Adipocyte (in vitro differentiated cells): Measurements from ENCODE around the gene PLCXD3.
"Not testable (repeated sequence)": the region's sequence is repeated elsewhere in the genome, so short reads cannot be mapped to it uniquely, and the experiment has no call there.

Source experiments
- DNase-seq: peaks from one replicate; pipeline ENCODE4 v3.0.0-alpha.2; 2015; ENCODE audit warnings: low read depth
- H3K27me3 ChIP-seq: replicated peaks from 2 replicates; pipeline ENCODE4 v1.7.0; 2013; ENCODE audit warnings: mild to moderate bottlenecking, low read length, moderate library complexity; ENCODE audit not compliant: control insufficient read depth, insufficient read depth
- H3K36me3 ChIP-seq: 2 replicates; pipeline ENCODE4 v1.7.0; 2013; ENCODE audit warnings: low read length, mild to moderate bottlenecking, moderate library complexity; ENCODE audit not compliant: control insufficient read depth, insufficient read depth, severe bottlenecking
- H3K4me1 ChIP-seq: 2 replicates; pipeline ENCODE4 v1.7.0; 2013; ENCODE audit warnings: mild to moderate bottlenecking, low read length, moderate library complexity; ENCODE audit not compliant: control insufficient read depth, insufficient read depth
- H3K4me3 ChIP-seq: 2 replicates; pipeline ENCODE4 v1.7.0; 2013; ENCODE audit warnings: mild to moderate bottlenecking, low read length, moderate library complexity
- H3K9ac ChIP-seq: 2 replicates; pipeline ENCODE4 v1.7.0; 2013; ENCODE audit warnings: mild to moderate bottlenecking, low read length, moderate library complexity
- H3K9me3 ChIP-seq: 2 replicates; pipeline ENCODE4 v1.7.0; 2013; ENCODE audit warnings: mild to moderate bottlenecking, low read length, moderate library complexity; ENCODE audit not compliant: control insufficient read depth

PLCXD3 gene

DNA sequence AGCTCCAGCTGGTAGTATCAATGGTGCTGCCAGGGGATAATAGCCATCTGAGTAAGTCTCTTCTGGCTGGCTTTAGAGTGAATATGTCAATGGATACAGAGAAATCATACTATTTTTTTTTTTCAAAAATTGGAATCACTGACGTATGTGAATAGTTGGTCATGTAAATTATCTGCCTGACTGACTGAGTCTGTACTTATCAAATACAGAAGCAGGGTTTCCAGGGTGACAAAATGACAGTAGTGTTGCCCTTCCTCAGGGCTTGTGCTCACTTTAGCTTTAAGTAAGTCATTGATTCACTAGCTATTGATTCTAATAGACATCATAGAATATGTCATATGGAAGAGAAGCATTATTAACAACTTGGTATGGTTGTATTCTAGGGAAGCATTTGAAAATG lies 171.1 kb downstream of the PLCXD3 start:
- no peak for DNase-seq
- Histone ChIP-seq H3K9me3 (no peaks in the 10 kb centered on the region), H3K4me3 (no peak overlapping the region)

DNA sequence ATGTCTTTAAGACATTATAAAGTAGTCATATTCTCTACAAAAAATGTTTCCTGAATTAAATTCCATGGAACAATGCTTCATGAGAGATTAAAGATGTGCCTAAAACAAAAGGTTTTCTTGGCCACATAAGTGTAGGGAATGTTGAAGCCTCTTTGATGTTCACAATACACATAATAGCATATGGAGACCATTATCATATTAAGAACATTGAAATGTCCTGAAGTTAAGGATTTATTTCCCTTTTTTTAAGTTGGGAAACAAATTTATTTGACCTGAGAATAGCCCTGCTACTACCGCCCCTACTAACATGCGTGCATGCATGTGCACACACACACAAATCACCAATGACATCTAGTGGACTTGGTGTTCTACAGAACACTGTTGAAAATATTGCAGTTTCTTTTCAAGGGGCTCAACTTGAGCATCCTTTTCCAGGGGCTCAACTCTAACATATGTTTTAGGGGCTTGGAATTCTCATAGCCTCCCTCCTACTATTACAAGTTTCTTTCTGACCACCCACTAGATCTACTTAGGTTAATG lies 172.2 kb downstream of the PLCXD3 start:
- Histone ChIP-seq H3K9ac (no peak overlapping the region), H3K36me3 (no peaks in the 10 kb centered on the region)

More for the DNA sequence above, 171.1 kb downstream of the PLCXD3 start:
- Histone ChIP-seq H3K4me1 (peaks cover 31% of the 10 kb centered on the region), H3K36me3 (no peaks in the 10 kb centered on the region), H3K27me3 (no peaks in the 10 kb centered on the region), H3K9ac (no peak overlapping the region)

DNA sequence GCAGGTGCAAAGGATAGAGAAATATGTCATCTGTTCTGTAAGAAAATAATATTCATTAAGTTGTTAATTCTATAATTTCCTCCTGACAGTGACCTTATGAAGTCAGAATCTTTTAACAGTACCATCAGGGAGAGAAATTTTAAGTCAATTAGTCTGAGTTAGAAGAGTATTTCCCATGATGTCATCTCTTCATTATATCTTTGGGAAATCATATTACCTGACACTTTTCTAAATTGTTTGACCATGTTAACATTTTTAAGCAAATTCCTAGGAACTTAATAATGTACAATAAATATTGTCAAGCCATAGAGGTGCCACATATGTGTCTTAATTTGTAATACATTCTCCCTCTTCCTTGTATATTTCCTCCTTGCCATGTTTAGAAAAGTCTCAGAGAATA lies 172.7 kb downstream of the PLCXD3 start:
- Histone ChIP-seq H3K27me3 (no peaks in the 10 kb centered on the region), H3K4me1 (peaks cover 40% of the 10 kb centered on the region), H3K9ac (no peak overlapping the region), H3K9me3 (no peaks in the 10 kb centered on the region), H3K4me3 (no peak overlapping the region), H3K36me3 (no peaks in the 10 kb centered on the region)
- no peak for DNase-seq

More for the DNA sequence above, 172.2 kb downstream of the PLCXD3 start:
- Histone ChIP-seq H3K27me3 (no peaks in the 10 kb centered on the region), H3K4me1 (peaks cover 40% of the 10 kb centered on the region), H3K4me3 (no peak overlapping the region), H3K9me3 (no peaks in the 10 kb centered on the region)
- no peak for DNase-seq

DNA sequence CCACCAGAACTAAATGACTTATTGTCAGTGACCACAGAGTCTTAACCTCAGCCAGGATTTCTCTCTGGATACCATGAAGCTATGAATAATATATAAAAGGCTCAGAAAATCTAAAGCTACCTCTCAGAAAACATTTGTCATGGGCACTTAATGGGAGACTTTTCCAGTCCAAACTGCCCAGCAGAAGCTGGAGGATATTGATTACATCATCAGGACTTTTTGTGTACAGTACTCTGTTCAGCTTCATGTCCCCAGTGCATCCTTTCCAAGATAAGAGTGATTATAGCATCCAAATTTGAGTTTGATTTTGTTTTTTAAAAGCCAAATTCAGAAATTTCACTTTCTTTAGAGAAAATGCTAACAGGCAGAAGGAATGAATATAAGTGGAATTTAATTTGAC lies 173.2 kb downstream of the PLCXD3 start:
- H3K9ac ChIP-seq: no peak overlapping the region
- no peaks in the 10 kb centered on the region for H3K27me3 ChIP-seq
- H3K4me1 ChIP-seq: peaks cover 40% of the 10 kb centered on the region

DNA sequence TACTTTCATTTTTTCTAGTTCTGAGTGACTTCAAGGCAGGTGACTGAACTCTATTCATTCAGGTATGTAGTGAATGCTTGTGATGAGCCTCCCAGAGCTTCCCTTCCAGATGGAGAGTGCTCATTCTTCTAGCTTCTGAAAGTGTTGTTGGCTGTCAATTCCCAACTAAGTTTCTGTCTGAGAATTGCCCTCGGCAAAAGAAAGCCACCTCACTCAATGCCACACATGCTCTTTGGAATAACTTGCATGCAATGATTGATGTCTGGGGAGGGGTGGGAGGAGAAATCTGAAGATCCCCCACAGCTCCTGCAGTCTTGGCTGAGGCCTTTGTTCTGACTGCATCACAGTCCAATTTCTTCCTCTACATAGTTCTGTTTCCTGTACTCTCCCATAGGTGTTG lies 173.9 kb downstream of the PLCXD3 start:
- H3K4me3 ChIP-seq: no peak overlapping the region
- H3K9ac ChIP-seq: no peak overlapping the region
- no peaks in the 10 kb centered on the region for H3K36me3 ChIP-seq
- peaks cover 40% of the 10 kb centered on the region for H3K4me1 ChIP-seq
- H3K27me3 ChIP-seq: no peaks in the 10 kb centered on the region
- DNase-seq: no peak
- no peaks in the 10 kb centered on the region for H3K9me3 ChIP-seq

More for the DNA sequence above, 173.2 kb downstream of the PLCXD3 start:
- Histone ChIP-seq H3K36me3 (no peaks in the 10 kb centered on the region), H3K9me3 (no peaks in the 10 kb centered on the region), H3K4me3 (no peak overlapping the region)
- DNase-seq: no peak

DNA sequence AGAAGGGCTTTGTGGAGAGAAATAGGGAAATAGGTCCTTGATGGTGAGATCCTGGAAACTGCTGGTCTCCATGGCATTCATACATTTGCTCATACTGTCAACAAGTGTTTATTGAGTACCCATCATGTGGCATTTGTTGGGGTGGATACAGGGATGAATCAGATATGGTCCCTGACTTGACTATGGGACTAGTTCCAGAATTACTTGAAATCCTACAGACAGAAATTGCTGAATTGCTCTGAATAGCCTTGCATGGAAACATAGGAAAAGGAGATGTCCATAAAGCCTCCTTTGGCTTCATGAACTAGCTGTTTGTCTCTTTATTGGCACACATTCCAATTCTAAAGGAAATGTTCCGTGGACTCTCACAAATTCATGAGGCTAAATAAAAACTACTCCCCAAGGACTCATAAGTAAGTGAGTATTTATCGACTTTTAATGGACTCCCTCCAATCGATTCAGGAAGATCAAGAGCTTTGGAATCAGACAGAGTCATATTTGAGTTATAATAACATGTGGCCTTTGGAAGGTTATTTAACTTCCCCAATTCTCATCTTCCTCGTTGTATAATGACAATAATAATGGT lies 174.7 kb downstream of the PLCXD3 start:
- Histone ChIP-seq H3K36me3 (no peaks in the 10 kb centered on the region), H3K4me3 (peak overlapping the region; percentile 40), H3K27me3 (no peaks in the 10 kb centered on the region), H3K9me3 (no peaks in the 10 kb centered on the region), H3K4me1 (peaks cover 40% of the 10 kb centered on the region), H3K9ac (peak overlapping the region; percentile 17)
- DNase-seq: no peak

DNA sequence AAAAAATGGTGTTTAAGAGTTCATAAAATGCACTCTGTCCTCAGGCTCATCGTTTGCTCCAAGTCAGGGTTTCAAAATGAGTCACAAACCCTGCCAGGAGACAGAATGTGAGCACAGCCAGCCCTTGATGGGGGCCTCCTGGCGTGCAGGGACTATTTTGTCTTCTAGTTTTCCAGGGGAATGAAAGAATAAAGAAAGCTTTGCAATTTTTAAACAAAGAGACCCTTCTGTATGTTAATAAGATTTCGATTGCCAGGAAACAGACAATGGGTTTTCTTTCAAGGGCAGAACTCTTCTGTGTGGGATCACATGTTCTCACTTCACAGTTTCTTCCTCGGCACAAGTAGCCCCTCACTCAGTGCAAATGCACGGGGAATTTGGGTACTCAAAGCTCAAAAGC lies 175.6 kb downstream of the PLCXD3 start:
- peak; percentile 53 for DNase-seq
- no peaks in the 10 kb centered on the region for H3K27me3 ChIP-seq
- peaks cover 40% of the 10 kb centered on the region for H3K4me1 ChIP-seq
- H3K9ac ChIP-seq: peak overlapping the region; percentile 72
- no peaks in the 10 kb centered on the region for H3K9me3 ChIP-seq
- H3K36me3 ChIP-seq: no peaks in the 10 kb centered on the region
- peak overlapping the region; percentile 60 for H3K4me3 ChIP-seq

DNA sequence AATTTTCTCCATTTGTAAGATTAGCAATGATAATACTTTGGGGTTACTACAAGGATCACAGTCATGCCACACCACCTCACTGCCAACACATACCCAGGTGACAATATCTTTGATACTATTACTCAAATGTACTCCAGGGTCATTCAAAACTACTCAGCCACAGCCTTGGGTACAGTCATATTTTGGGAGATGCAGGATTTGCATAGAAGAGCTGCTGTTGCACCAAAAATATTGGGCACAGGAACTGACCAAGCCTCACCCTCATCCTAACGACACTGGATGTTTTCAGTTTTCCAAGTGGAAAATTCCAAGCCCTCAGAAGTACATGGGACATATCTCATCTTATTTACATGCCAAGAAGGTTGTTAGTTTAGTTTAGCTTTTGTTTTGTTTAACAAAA lies 176.2 kb downstream of the PLCXD3 start:
- H3K27me3 ChIP-seq: no peaks in the 10 kb centered on the region
- peaks cover 40% of the 10 kb centered on the region for H3K4me1 ChIP-seq
- H3K4me3 ChIP-seq: peak overlapping the region; percentile 60
- no peaks in the 10 kb centered on the region for H3K36me3 ChIP-seq
- DNase-seq: peak; percentile 7
- H3K9me3 ChIP-seq: no peaks in the 10 kb centered on the region
- peak overlapping the region; percentile 72 for H3K9ac ChIP-seq

DNA sequence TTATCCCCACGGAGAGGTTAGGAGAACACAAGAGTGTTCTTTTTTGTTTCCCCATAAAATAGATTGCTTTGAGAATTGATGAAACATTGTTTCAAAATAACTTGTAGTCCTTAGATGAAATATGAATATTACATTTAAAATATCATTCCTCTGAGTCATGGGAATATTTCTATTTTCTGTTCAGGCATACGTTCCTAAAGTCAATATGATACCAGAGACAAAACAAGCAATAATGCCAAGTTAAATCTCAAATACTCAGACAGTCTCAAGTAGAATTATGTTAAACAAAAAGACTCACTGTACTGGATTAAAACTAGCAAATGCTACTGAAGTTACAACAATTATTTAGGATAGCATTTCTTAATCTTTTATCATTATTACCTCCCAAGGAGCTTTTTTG lies 185.3 kb downstream of the PLCXD3 start:
- Histone ChIP-seq H3K4me1 (peaks cover 6% of the 10 kb centered on the region), H3K4me3 (no peak overlapping the region), H3K27me3 (no peaks in the 10 kb centered on the region), H3K9ac (no peak overlapping the region), H3K9me3 (no peaks in the 10 kb centered on the region), H3K36me3 (no peaks in the 10 kb centered on the region)
- DNase-seq: peak; percentile 46

DNA sequence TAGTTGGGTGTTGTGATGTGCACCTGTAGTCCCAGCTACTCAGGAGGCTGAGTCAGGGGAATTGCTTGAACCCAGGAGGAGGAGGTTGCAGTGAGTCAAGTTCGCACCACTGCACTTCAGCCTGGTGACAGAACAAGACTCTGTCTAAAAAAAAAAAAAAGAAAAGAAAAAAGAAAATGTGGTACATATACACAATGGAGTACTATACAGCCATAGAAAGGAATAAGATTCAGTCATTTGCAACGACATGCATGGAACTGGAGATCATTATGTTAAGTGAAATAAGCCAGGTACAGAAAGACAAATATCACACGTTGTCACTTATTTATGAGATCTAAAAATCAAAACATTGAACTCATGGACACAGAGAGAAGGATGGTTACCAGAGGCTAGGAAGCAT lies 187.6 kb downstream of the PLCXD3 start:
- not testable (repeated sequence) for H3K36me3 ChIP-seq, H3K4me3 ChIP-seq, H3K27me3 ChIP-seq, H3K4me1 ChIP-seq, DNase-seq, H3K9ac ChIP-seq, H3K9me3 ChIP-seq

DNA sequence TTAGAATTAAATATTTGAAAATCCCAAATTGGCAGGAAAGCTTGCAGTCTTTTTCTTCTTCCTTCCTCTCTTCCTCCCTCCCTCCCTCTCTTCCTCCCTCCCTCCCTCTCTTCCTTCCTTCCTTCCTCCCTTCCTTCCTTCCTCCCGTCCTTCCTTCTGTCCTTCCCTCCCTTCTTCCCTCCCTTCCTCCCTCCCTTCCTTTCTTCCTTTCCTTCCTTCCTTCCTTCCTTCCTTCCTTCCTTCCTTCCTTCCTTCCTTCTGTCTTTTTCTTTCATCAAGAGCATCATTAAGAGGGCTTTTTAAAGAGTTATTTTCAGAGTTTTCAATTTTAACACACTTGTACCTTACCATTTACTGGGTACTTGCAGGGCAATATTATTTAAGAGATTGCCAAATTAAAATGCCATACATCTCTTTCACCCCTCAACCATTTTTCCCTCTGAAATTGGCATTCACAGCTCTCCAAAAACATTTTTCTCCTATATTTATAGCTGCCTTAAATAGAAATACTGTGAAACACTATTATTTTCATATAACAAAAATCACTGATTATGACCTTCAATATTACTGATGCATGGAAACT lies 197.8 kb downstream of the PLCXD3 start:
- no peaks in the 10 kb centered on the region for H3K27me3 ChIP-seq

More for the DNA sequence above, 197.8 kb downstream of the PLCXD3 start:
- Histone ChIP-seq H3K9ac (no peak overlapping the region), H3K4me1 (no peaks in the 10 kb centered on the region), H3K9me3 (no peaks in the 10 kb centered on the region), H3K4me3 (no peak overlapping the region), H3K36me3 (no peaks in the 10 kb centered on the region)
- no peak for DNase-seq
